Liver (tissue), 9 donors: ENCODE measurements around the gene SDC1. TPM values are rescaled to one million over a fixed set of nuclear protein-coding genes. Genes with fewer than 3 reads are reported as not detected.

Source experiments
- DNase-seq: peaks from one replicate; pipeline ENCODE4 v3.0.0-alpha.2; 2017; ENCODE audit warnings: low spot score
- H3K27ac ChIP-seq, 2 donors: one replicate each; pipeline ENCODE4 v1.7.0; 2013; ENCODE audit warnings: inconsistent platforms in 2 of 2, low read length in 2 of 2, control low read depth in 1 of 2, low read depth in 1 of 2, mild to moderate bottlenecking in 1 of 2
- H3K27me3 ChIP-seq, 4 donors: one replicate each; pipeline versions ENCODE4 v1.6.1 to v1.7.0; 2013; ENCODE audit warnings: low read length in 3 of 4, inconsistent platforms in 1 of 4, mild to moderate bottlenecking in 1 of 4, moderate library complexity in 1 of 4; ENCODE audit not compliant: control insufficient read depth in 4 of 4, insufficient read depth in 4 of 4
- H3K36me3 ChIP-seq, 4 donors: one replicate each; pipeline versions ENCODE4 v1.6.1 to v1.7.0; 2013; ENCODE audit warnings: low read length in 3 of 4, mild to moderate bottlenecking in 3 of 4, low read depth in 1 of 4, moderate library complexity in 1 of 4; ENCODE audit not compliant: control insufficient read depth in 4 of 4, insufficient read depth in 3 of 4
- H3K4me1 ChIP-seq, 4 donors: one replicate each; pipeline versions ENCODE4 v1.6.1 to v1.7.0; 2013; ENCODE audit warnings: low read length in 3 of 4, mild to moderate bottlenecking in 3 of 4, moderate library complexity in 1 of 4; ENCODE audit not compliant: control insufficient read depth in 4 of 4, insufficient read depth in 4 of 4
- H3K4me3 ChIP-seq, 3 donors: one replicate each; pipeline versions ENCODE4 v1.6.1 to v1.7.0; 2013; ENCODE audit warnings: low read length in 3 of 3, control low read depth in 1 of 3, low read depth in 1 of 3, mild to moderate bottlenecking in 1 of 3
- H3K9ac ChIP-seq, 2 donors: one replicate each; pipeline ENCODE4 v1.7.0; 2013; ENCODE audit warnings: low read length in 2 of 2, mild to moderate bottlenecking in 2 of 2, moderate library complexity in 2 of 2, control low read depth in 1 of 2, low read depth in 1 of 2
- H3K9me3 ChIP-seq, 4 donors: one replicate each; pipeline versions ENCODE4 v1.6.1 to v1.7.0; 2013; ENCODE audit warnings: low read length in 3 of 4; ENCODE audit not compliant: control insufficient read depth in 4 of 4
- ATF3 ChIP-seq: IDR thresholded peaks from 2 replicates; pipeline ENCODE4 v1.6.1; 2016; ENCODE audit warnings: antibody characterized with exemption
- CTCF ChIP-seq: fragments of 150-350 bp; IDR thresholded peaks from 2 replicates; pipeline ENCODE4 v1.5.1; 2017; ENCODE audit warnings: improper control_type of control experiment, low read depth, low read length; ENCODE audit not compliant: missing input control
- EGR1 ChIP-seq, 2 donors: IDR thresholded peaks; 2 replicates each; pipeline ENCODE4 v1.6.1; 2016 to 2018; ENCODE audit warnings: antibody characterized with exemption in 2 of 2, low read depth in 2 of 2
- FOXA1 ChIP-seq: IDR thresholded peaks from 2 replicates; pipeline ENCODE4 v1.6.1; 2016; ENCODE audit warnings: antibody characterized with exemption
- FOXA2 ChIP-seq: IDR thresholded peaks from 2 replicates; pipeline ENCODE4 v1.6.1; 2016; ENCODE audit warnings: antibody characterized with exemption
- GABPA ChIP-seq, 2 donors: IDR thresholded peaks in 1 of 2; conservative IDR thresholded peaks in 1 of 2; 2 replicates each; pipeline ENCODE4 v1.6.1; 2016; ENCODE audit warnings: antibody characterized with exemption in 2 of 2, mild to moderate bottlenecking in 1 of 2, moderate library complexity in 1 of 2
- HNF4A ChIP-seq, 2 donors: conservative IDR thresholded peaks; 2 replicates each; pipeline ENCODE4 v1.6.1; 2016; ENCODE audit warnings: antibody characterized with exemption in 2 of 2, mild to moderate bottlenecking in 2 of 2
- HNF4G ChIP-seq: IDR thresholded peaks from 2 replicates; pipeline ENCODE4 v1.6.1; 2016; ENCODE audit warnings: antibody characterized with exemption
- JUND ChIP-seq, 2 donors: IDR thresholded peaks; 2 replicates each; pipeline ENCODE4 v1.6.1; 2016; ENCODE audit warnings: antibody characterized with exemption in 2 of 2
- MAX ChIP-seq: IDR thresholded peaks from 2 replicates; pipeline ENCODE4 v1.6.1; 2016; ENCODE audit warnings: antibody characterized with exemption
- NR2F2 ChIP-seq: IDR thresholded peaks from 2 replicates; pipeline ENCODE4 v1.6.1; 2016; ENCODE audit warnings: antibody characterized with exemption
- RAD21 ChIP-seq, 2 donors: IDR thresholded peaks; 2 replicates each; pipeline ENCODE4 v1.6.1; 2016; ENCODE audit warnings: antibody characterized with exemption in 2 of 2, mild to moderate bottlenecking in 2 of 2
- REST ChIP-seq: IDR thresholded peaks from 2 replicates; pipeline ENCODE4 v1.6.1; 2016; ENCODE audit warnings: antibody characterized with exemption, mild to moderate bottlenecking
- RXRA ChIP-seq, 2 donors: IDR thresholded peaks; 2 replicates each; pipeline ENCODE4 v1.6.1; 2017 to 2018; ENCODE audit warnings: antibody characterized with exemption in 2 of 2, mild to moderate bottlenecking in 1 of 2
- SP1 ChIP-seq: IDR thresholded peaks from 2 replicates; pipeline ENCODE4 v1.6.1; 2018; ENCODE audit warnings: antibody characterized with exemption, mild to moderate bottlenecking
- TAF1 ChIP-seq: conservative IDR thresholded peaks from 2 replicates; pipeline ENCODE4 v1.6.1; 2016; ENCODE audit warnings: antibody characterized with exemption, mild to moderate bottlenecking
- YY1 ChIP-seq: IDR thresholded peaks from 2 replicates; pipeline ENCODE4 v1.6.1; 2016; ENCODE audit warnings: antibody characterized with exemption, mild to moderate bottlenecking
- ZBTB33 ChIP-seq: IDR thresholded peaks from 2 replicates; pipeline ENCODE4 v1.6.1; 2016; ENCODE audit warnings: antibody characterized with exemption
- WGBS: extraction: QIAGEN DNeasy Blood & Tissue Kit; methylation state at CpG from one replicate; pipeline ENCODE4 v1.1.7; 2013; 5-methylcytosine and 5-hydroxymethylcytosine counted together
- polyA plus RNA-seq, 2 donors: library from polyadenylated mRNA; stranded (reverse) in 1 of 2; unstranded in 1 of 2; fragments of 200-250 nt in 1 of 2; fragments of >200 nt in 1 of 2; fragmentation: Nextera tagmentation in 1 of 2; extraction: Ambion mirVana in 1 of 2; gene quantifications; one replicate each; pipeline versions ENCODE4 v1.2.1 to v1.2.3, GENCODE V29; 2013 to 2015
- total RNA-seq, 2 donors: library from RNA; depleted of rRNA; stranded (reverse); fragments of >200 nt; gene quantifications; one replicate each; pipeline ENCODE4 v1.2.3, GENCODE V29; 2014
- donor health status: healthy.
- donor health status: healthy.
- donor health status: healthy.
- donor health status: healthy.
- donor health status: healthy.

The SDC1 gene
- total and polyA plus RNA-seq, 4 donors, result 99.6 to 363 (median 196) TPM

GRCh38 chr2:20213651-20214565, 11.0 kb downstream of the SDC1 start:
- Histone ChIP-seq H3K27ac (peak overlapping the region; percentile 94 to 98), H3K9ac (peak overlapping the region; percentile 55 to 80), H3K27me3 (no peaks in the 10 kb centered on the region), H3K9me3 (no peaks in the 10 kb centered on the region), H3K4me3 (no peak overlapping the region), H3K36me3 (no peaks in the 10 kb centered on the region), H3K4me1 (peaks cover 18 to 95% (median 66%) of the 10 kb centered on the region in 4 donors)
- TF ChIP-seq ATF3, result peak; percentile 19
- peak; percentile 94 for TF ChIP-seq ZBTB33
- TF ChIP-seq MAX, result peak; percentile 94
- TF ChIP-seq HNF4G, result peak; percentile 39
- TF ChIP-seq CTCF, result no peak
- TF ChIP-seq RAD21 (IDR thresholded peaks at IDR 0.05), result peak; percentile 57 to 66
- peak; percentile 88 for TF ChIP-seq REST
- peak; percentile 92 for TF ChIP-seq TAF1
- TF ChIP-seq GABPA (IDR thresholded peaks at IDR 0.05 in 1 of 2, conservative IDR thresholded peaks at IDR 0.05 in 1 of 2), result peak in 1 of 2 donors; percentile 66
- TF ChIP-seq HNF4A (conservative IDR thresholded peaks at IDR 0.05), result peak; percentile 86 to 89
- TF ChIP-seq JUND (IDR thresholded peaks at IDR 0.05), result peak; percentile 71 to 86
- TF ChIP-seq FOXA2, result peak; percentile 21
- TF ChIP-seq EGR1 (IDR thresholded peaks at IDR 0.05; ENCODE audit: low read depth in 2 of 2), result peak; percentile 79 to 83
- peak; percentile 81 for TF ChIP-seq YY1
- peak; percentile 84 for TF ChIP-seq NR2F2
- TF ChIP-seq FOXA1, result no peak
- TF ChIP-seq SP1, result peak; percentile 97
- TF ChIP-seq RXRA (IDR thresholded peaks at IDR 0.05), result peak; percentile 94 to 97
- DNase-seq, result no peak
- WGBS, result 25% methylated on average over 9 of the region's 9 CpGs
